Activated naive CD8-positive, alpha-beta T cell (primary cell): ENCODE results near the gene ADCY6.
"Not testable (repeated sequence)": the region's sequence is repeated elsewhere in the genome, so short reads cannot be mapped to it uniquely, and the experiment has no call there.

Experiments
- H3K27ac Mint-ChIP-seq: one replicate; pipeline ENCODE4 v1.8.0; 2021; ENCODE audit warnings: mixed read lengths
- H3K27me3 Mint-ChIP-seq: one replicate; pipeline ENCODE4 v1.8.0; 2021; ENCODE audit warnings: mixed read lengths
- H3K36me3 Mint-ChIP-seq: one replicate; pipeline ENCODE4 v1.8.0; 2021; ENCODE audit warnings: mixed read lengths
- H3K4me1 Mint-ChIP-seq: one replicate; pipeline ENCODE4 v1.8.0; 2021; ENCODE audit warnings: low read depth, mixed read lengths
- H3K4me3 Mint-ChIP-seq: one replicate; pipeline ENCODE4 v1.8.0; 2021; ENCODE audit warnings: mild to moderate bottlenecking, mixed read lengths
- H3K9me3 Mint-ChIP-seq: one replicate; pipeline ENCODE4 v1.8.0; 2021; ENCODE audit warnings: low read depth, mixed read lengths

The ADCY6 gene

GRCh38 chr12:48765753-48766162 is 23.1 kb downstream of the ADCY6 start:
- Mint-ChIP-seq H3K9me3 (no peaks in the 10 kb centered on the region), H3K4me1 (peaks cover 6% of the 10 kb centered on the region), H3K4me3 (no peak overlapping the region), H3K36me3 (no peaks in the 10 kb centered on the region), H3K27ac (no peak overlapping the region), H3K27me3 (peaks cover 3% of the 10 kb centered on the region)

- peaks cover 6% of the 10 kb centered on the region for H3K4me1 Mint-ChIP-seq
- H3K36me3 Mint-ChIP-seq = no peaks in the 10 kb centered on the region
- no peaks in the 10 kb centered on the region for H3K9me3 Mint-ChIP-seq
- no peak overlapping the region for H3K4me3 Mint-ChIP-seq
- no peak overlapping the region for H3K27ac Mint-ChIP-seq
- H3K27me3 Mint-ChIP-seq = peaks cover 3% of the 10 kb centered on the region
These were observed 24.4 kb downstream of the ADCY6 start for GRCh38 chr12:48764521-48764920.

- no peaks in the 10 kb centered on the region for H3K4me1 Mint-ChIP-seq
- no peaks in the 10 kb centered on the region for H3K27me3 Mint-ChIP-seq
- H3K27ac Mint-ChIP-seq = no peak overlapping the region
- no peaks in the 10 kb centered on the region for H3K9me3 Mint-ChIP-seq
- no peak overlapping the region for H3K4me3 Mint-ChIP-seq
- no peaks in the 10 kb centered on the region for H3K36me3 Mint-ChIP-seq
These were observed 30.2 kb downstream of the ADCY6 start for GRCh38 chr12:48758737-48759136.

- H3K4me3 Mint-ChIP-seq = no peak overlapping the region
- H3K27ac Mint-ChIP-seq = no peak overlapping the region
- no peaks in the 10 kb centered on the region for H3K4me1 Mint-ChIP-seq
- H3K9me3 Mint-ChIP-seq = no peaks in the 10 kb centered on the region
- H3K27me3 Mint-ChIP-seq = no peaks in the 10 kb centered on the region
- no peaks in the 10 kb centered on the region for H3K36me3 Mint-ChIP-seq
These were observed 30.7 kb downstream of the ADCY6 start for GRCh38 chr12:48758186-48758585.

GRCh38 chr12:48750769-48751356 is 38.0 kb downstream of the ADCY6 start:
- H3K4me3 Mint-ChIP-seq = no peak overlapping the region
- H3K9me3 Mint-ChIP-seq = no peaks in the 10 kb centered on the region
- H3K4me1 Mint-ChIP-seq = peaks cover 11% of the 10 kb centered on the region
- no peaks in the 10 kb centered on the region for H3K27me3 Mint-ChIP-seq
- no peaks in the 10 kb centered on the region for H3K36me3 Mint-ChIP-seq
- H3K27ac Mint-ChIP-seq = peak overlapping the region; percentile 55

GRCh38 chr12:48750215-48750614 is 38.7 kb downstream of the ADCY6 start:
- Mint-ChIP-seq H3K27me3 (no peaks in the 10 kb centered on the region), H3K9me3 (no peaks in the 10 kb centered on the region), H3K4me3 (no peak overlapping the region), H3K36me3 (no peaks in the 10 kb centered on the region), H3K27ac (peak overlapping the region; percentile 55), H3K4me1 (peaks cover 11% of the 10 kb centered on the region)

GRCh38 chr12:48744251-48745008 is 44.5 kb downstream of the ADCY6 start:
- Mint-ChIP-seq H3K27ac (no peak overlapping the region), H3K36me3 (no peaks in the 10 kb centered on the region), H3K4me1 (no peaks in the 10 kb centered on the region), H3K9me3 (no peaks in the 10 kb centered on the region), H3K27me3 (no peaks in the 10 kb centered on the region), H3K4me3 (no peak overlapping the region)

GRCh38 chr12:48739618-48740269 is 49.1 kb downstream of the ADCY6 start:
- Mint-ChIP-seq H3K27ac (no peak overlapping the region), H3K4me3 (no peak overlapping the region), H3K4me1 (no peaks in the 10 kb centered on the region), H3K36me3 (no peaks in the 10 kb centered on the region), H3K27me3 (no peaks in the 10 kb centered on the region), H3K9me3 (no peaks in the 10 kb centered on the region)

- H3K9me3 Mint-ChIP-seq = no peaks in the 10 kb centered on the region
- H3K36me3 Mint-ChIP-seq = no peaks in the 10 kb centered on the region
- H3K27ac Mint-ChIP-seq = no peak overlapping the region
- no peaks in the 10 kb centered on the region for H3K27me3 Mint-ChIP-seq
- no peaks in the 10 kb centered on the region for H3K4me1 Mint-ChIP-seq
- H3K4me3 Mint-ChIP-seq = no peak overlapping the region
These were observed 52.4 kb downstream of the ADCY6 start for GRCh38 chr12:48736456-48736855.

GRCh38 chr12:48728807-48729206 is 60.1 kb downstream of the ADCY6 start:
- Mint-ChIP-seq H3K9me3 (no peaks in the 10 kb centered on the region), H3K27me3 (peaks cover 2% of the 10 kb centered on the region), H3K36me3 (no peaks in the 10 kb centered on the region), H3K4me3 (no peak overlapping the region), H3K4me1 (no peaks in the 10 kb centered on the region), H3K27ac (no peak overlapping the region)

GRCh38 chr12:48720737-48721136 is 68.2 kb downstream of the ADCY6 start:
- H3K9me3 Mint-ChIP-seq, H3K27ac Mint-ChIP-seq, H3K27me3 Mint-ChIP-seq, H3K36me3 Mint-ChIP-seq, H3K4me3 Mint-ChIP-seq: not testable (repeated sequence)
- peaks cover 17% of the 10 kb centered on the region for H3K4me1 Mint-ChIP-seq

GRCh38 chr12:48720171-48720570 is 68.7 kb downstream of the ADCY6 start:
- H3K4me3 Mint-ChIP-seq, H3K9me3 Mint-ChIP-seq, H3K27ac Mint-ChIP-seq, H3K27me3 Mint-ChIP-seq: not testable (repeated sequence)
- H3K4me1 Mint-ChIP-seq = peaks cover 21% of the 10 kb centered on the region
- peaks cover 10% of the 10 kb centered on the region for H3K36me3 Mint-ChIP-seq

GRCh38 chr12:48719002-48719401 is 69.9 kb downstream of the ADCY6 start:
- H3K4me3 Mint-ChIP-seq, H3K9me3 Mint-ChIP-seq, H3K27me3 Mint-ChIP-seq, H3K27ac Mint-ChIP-seq: not testable (repeated sequence)
- peaks cover 13% of the 10 kb centered on the region for H3K36me3 Mint-ChIP-seq
- H3K4me1 Mint-ChIP-seq = peaks cover 32% of the 10 kb centered on the region

GRCh38 chr12:48717252-48717695 is 71.6 kb downstream of the ADCY6 start:
- Mint-ChIP-seq H3K27ac (peak overlapping the region; percentile 98), H3K4me1 (peaks cover 42% of the 10 kb centered on the region), H3K4me3 (peak overlapping the region; percentile 98), H3K9me3 (peaks cover 8% of the 10 kb centered on the region), H3K36me3 (peaks cover 16% of the 10 kb centered on the region), H3K27me3 (no peaks in the 10 kb centered on the region)

GRCh38 chr12:48716493-48717251 is 72.2 kb downstream of the ADCY6 start, which contains the start of gene CCNT1:
CCNT1 (minus strand) TSS chr12:48716707; CDS start chr12:48716675, 32 bp downstream.
- peaks cover 45% of the 10 kb centered on the region for H3K4me1 Mint-ChIP-seq
- H3K4me3 Mint-ChIP-seq = peak within 1 kb of the TSS; percentile 98
- H3K27me3 Mint-ChIP-seq = no peaks in the 10 kb centered on the region
- H3K36me3 Mint-ChIP-seq = peaks cover 16% of the 10 kb centered on the region
- peaks cover 8% of the 10 kb centered on the region for H3K9me3 Mint-ChIP-seq
- peak within 1 kb of the TSS; percentile 98 for H3K27ac Mint-ChIP-seq
